ENCODE results near the gene LMLN. TPM values are rescaled to one million over a fixed set of nuclear protein-coding genes. Genes with fewer than 3 reads are reported as not detected.
"Not testable (repeated sequence)": the region's sequence is repeated elsewhere in the genome, so short reads cannot be mapped to it uniquely, and the experiment has no call there.

The LMLN gene
- total RNA-seq, 1 experiment from 2014 or later, result 2.8 TPM

DNA sequence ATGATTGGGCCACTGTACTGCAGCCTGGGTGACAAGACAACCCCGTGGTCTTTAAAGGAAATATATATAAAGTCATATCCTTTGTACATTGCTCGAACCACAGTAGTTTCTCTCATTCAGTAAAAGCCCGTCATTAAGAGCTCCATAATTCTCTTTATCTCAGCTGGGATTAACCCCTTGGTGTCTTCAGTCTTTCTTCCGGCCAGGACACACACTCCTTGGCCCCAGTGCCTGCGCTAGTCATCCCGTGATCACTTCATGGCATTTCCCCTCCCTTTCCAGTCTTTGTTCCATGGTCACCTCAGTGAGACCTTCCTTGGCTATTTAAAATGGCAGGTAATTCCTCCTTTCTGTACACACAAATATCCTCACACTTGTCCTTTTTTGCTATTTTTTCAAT is 6.7 kb upstream of the LMLN start:
- no peaks in the 10 kb centered on the region for H3K27me3 ChIP-seq (ENCODE audit: low read length)
- no peak overlapping the region for H3K4me3 ChIP-seq (ENCODE audit: low read length)
- H2AFZ ChIP-seq (ENCODE audit: low read length), result no peak overlapping the region
- H3K9me2 ChIP-seq (replicated peaks; ENCODE audit: insufficient read depth, low read length), result no peaks in the 10 kb centered on the region
- peaks cover 34% of the 10 kb centered on the region for H4K20me1 ChIP-seq (ENCODE audit: insufficient read depth, low read depth, low read length)
- H3K36me3 ChIP-seq (ENCODE audit: insufficient read depth, low read length), result peaks cover 56% of the 10 kb centered on the region
- H3K4me2 ChIP-seq (ENCODE audit: low read depth, low read length, poor library complexity, severe bottlenecking), result no peak overlapping the region
- H3K9me3 ChIP-seq (ENCODE audit: low read length), result no peaks in the 10 kb centered on the region
- H3K9ac ChIP-seq (ENCODE audit: low read length), result no peak overlapping the region
- H3K79me2 ChIP-seq (ENCODE audit: low read length), result peaks cover 40% of the 10 kb centered on the region
- no peak overlapping the region for H3K27ac ChIP-seq (ENCODE audit: low read length)
- DNase-seq, result no peak
- H3K4me1 ChIP-seq (ENCODE audit: low read length), result peaks cover 31% of the 10 kb centered on the region

DNA sequence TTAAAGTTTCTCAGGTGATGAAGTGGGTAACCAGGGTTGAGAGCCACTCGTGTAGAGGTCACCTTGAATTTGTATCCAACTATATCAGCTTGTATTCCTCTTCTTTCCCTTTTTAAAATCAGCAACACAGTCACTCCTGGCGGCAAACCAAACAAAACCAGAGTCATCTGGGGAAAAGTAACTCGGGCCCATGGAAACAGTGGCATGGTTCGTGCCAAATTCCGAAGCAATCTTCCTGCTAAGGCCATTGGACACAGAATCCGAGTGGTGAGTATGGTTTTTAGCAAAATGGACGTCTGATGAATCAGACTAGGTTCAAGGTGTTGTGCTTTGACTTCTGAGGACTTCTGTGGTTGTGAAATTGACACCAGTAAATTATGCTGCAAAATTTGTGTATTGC is 6.1 kb upstream of the LMLN start:
- peaks cover 56% of the 10 kb centered on the region for H3K36me3 ChIP-seq (ENCODE audit: insufficient read depth, low read length)
- H3K9ac ChIP-seq (ENCODE audit: low read length), result no peak overlapping the region
- peaks cover 40% of the 10 kb centered on the region for H3K79me2 ChIP-seq (ENCODE audit: low read length)
- no peak for DNase-seq
- H3K27ac ChIP-seq (ENCODE audit: low read length), result no peak overlapping the region
- H3K27me3 ChIP-seq (ENCODE audit: low read length), result no peaks in the 10 kb centered on the region
- no peaks in the 10 kb centered on the region for H3K9me3 ChIP-seq (ENCODE audit: low read length)
- H3K4me1 ChIP-seq (ENCODE audit: low read length), result peaks cover 32% of the 10 kb centered on the region
- no peaks in the 10 kb centered on the region for H3K9me2 ChIP-seq (replicated peaks; ENCODE audit: insufficient read depth, low read length)
- peaks cover 34% of the 10 kb centered on the region for H4K20me1 ChIP-seq (ENCODE audit: insufficient read depth, low read depth, low read length)
- no peak overlapping the region for H3K4me3 ChIP-seq (ENCODE audit: low read length)
- no peak overlapping the region for H2AFZ ChIP-seq (ENCODE audit: low read length)
- no peak overlapping the region for H3K4me2 ChIP-seq (ENCODE audit: low read depth, low read length, poor library complexity, severe bottlenecking)

DNA sequence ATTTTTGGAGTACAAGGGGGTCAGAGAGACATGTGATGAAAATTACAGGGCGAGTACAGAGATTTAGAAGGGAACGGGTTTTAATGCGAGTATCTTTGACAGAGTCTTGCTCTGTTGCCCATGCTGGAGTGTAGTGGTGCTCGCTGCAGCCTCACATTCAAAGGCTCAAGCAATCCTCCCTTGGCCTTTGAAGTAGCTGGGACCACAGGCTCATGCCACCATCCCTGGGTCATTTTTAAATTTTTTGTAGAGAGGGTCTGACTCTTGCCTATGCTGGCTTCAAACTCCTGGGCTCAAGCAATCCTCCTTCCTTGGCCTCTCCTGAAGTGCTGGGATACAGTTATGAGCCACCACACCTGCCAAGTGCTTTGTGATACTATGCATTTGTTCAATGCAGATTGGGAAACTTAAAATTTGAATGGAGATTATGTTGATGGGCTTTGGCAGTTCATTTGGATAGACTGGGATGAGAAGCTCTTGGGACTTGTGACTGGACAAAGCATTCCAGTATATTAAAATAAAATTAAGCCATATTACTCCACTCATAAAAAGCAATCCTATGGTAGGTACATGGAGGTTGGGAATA is 4.0 kb upstream of the LMLN start:
- DNase-seq, result no peak
- H3K9ac ChIP-seq (ENCODE audit: low read length), result no peak overlapping the region
- H3K27me3 ChIP-seq (ENCODE audit: low read length), result no peaks in the 10 kb centered on the region
- no peaks in the 10 kb centered on the region for H3K9me3 ChIP-seq (ENCODE audit: low read length)
- no peaks in the 10 kb centered on the region for H3K9me2 ChIP-seq (replicated peaks; ENCODE audit: insufficient read depth, low read length)
- no peak overlapping the region for H3K27ac ChIP-seq (ENCODE audit: low read length)
- H3K36me3 ChIP-seq (ENCODE audit: insufficient read depth, low read length), result peaks cover 52% of the 10 kb centered on the region
- H3K4me1 ChIP-seq (ENCODE audit: low read length), result peaks cover 38% of the 10 kb centered on the region
- peaks cover 30% of the 10 kb centered on the region for H3K79me2 ChIP-seq (ENCODE audit: low read length)
- no peak overlapping the region for H2AFZ ChIP-seq (ENCODE audit: low read length)
- peaks cover 27% of the 10 kb centered on the region for H4K20me1 ChIP-seq (ENCODE audit: insufficient read depth, low read depth, low read length)
- H3K4me2 ChIP-seq (ENCODE audit: low read depth, low read length, poor library complexity, severe bottlenecking), result no peak overlapping the region
- H3K4me3 ChIP-seq (ENCODE audit: low read length), result no peak overlapping the region

DNA sequence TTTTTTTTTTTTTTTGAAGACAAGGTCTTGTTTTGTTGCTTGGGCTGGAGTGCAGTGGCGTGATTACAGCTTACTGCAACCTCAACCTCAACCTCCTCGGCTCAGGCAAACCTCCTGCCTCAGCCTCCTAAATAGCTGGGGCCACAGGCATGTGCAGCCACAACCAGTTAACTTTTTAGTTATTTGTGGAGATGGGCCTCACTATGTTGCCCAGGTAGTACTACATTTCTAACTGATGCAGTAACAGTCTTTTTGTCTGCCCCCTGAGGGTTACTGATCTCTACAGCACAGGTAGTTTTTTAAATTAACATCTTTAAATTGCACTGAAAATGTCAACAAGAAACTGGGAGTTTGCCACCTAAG is 3.4 kb upstream of the LMLN start:
- Histone ChIP-seq H3K27me3 (ENCODE audit: low read length) (no peaks in the 10 kb centered on the region), H3K4me2 (ENCODE audit: low read depth, low read length, poor library complexity, severe bottlenecking) (no peak overlapping the region), H3K79me2 (ENCODE audit: low read length) (peaks cover 24% of the 10 kb centered on the region), H3K4me1 (ENCODE audit: low read length) (peaks cover 36% of the 10 kb centered on the region), H4K20me1 (ENCODE audit: insufficient read depth, low read depth, low read length) (peaks cover 21% of the 10 kb centered on the region), H3K4me3 (ENCODE audit: low read length) (no peak overlapping the region), H3K9ac (ENCODE audit: low read length) (no peak overlapping the region), H3K9me3 (ENCODE audit: low read length) (no peaks in the 10 kb centered on the region), H2AFZ (ENCODE audit: low read length) (no peak overlapping the region), H3K36me3 (ENCODE audit: insufficient read depth, low read length) (peaks cover 45% of the 10 kb centered on the region), H3K9me2 (replicated peaks; ENCODE audit: insufficient read depth, low read length) (no peaks in the 10 kb centered on the region), H3K27ac (ENCODE audit: low read length) (no peak overlapping the region)
- DNase-seq, result no peak

DNA sequence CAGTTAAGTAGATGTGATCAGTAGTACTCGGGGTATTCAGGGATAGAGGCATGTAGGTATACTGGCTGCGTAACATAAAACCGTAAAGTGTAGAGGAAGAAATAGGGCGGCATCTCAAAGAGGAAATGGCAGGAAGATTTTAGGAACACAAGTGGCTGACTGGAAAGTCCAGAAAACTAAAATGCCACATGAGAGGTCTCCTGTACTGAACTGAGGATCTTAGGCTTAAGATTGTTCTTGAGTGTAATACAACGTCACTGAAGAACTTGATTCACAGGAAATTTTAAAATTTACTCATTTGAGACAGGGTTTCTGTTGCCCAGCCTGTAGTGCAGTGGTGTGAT is 2.3 kb upstream of the LMLN start:
- Histone ChIP-seq H3K79me2 (ENCODE audit: low read length) (peaks cover 12% of the 10 kb centered on the region), H3K4me1 (ENCODE audit: low read length) (peaks cover 28% of the 10 kb centered on the region), H3K27ac (ENCODE audit: low read length) (no peak overlapping the region), H3K9me2 (replicated peaks; ENCODE audit: insufficient read depth, low read length) (no peaks in the 10 kb centered on the region), H2AFZ (ENCODE audit: low read length) (no peak overlapping the region), H3K9me3 (ENCODE audit: low read length) (no peaks in the 10 kb centered on the region), H3K9ac (ENCODE audit: low read length) (no peak overlapping the region), H4K20me1 (ENCODE audit: insufficient read depth, low read depth, low read length) (peaks cover 17% of the 10 kb centered on the region; the same call in 1 of the 2 replicates), H3K27me3 (ENCODE audit: low read length) (no peaks in the 10 kb centered on the region), H3K4me2 (ENCODE audit: low read depth, low read length, poor library complexity, severe bottlenecking) (no peak overlapping the region), H3K36me3 (ENCODE audit: insufficient read depth, low read length) (peaks cover 35% of the 10 kb centered on the region), H3K4me3 (ENCODE audit: low read length) (no peak overlapping the region)
- peak; percentile 61 for DNase-seq

DNA sequence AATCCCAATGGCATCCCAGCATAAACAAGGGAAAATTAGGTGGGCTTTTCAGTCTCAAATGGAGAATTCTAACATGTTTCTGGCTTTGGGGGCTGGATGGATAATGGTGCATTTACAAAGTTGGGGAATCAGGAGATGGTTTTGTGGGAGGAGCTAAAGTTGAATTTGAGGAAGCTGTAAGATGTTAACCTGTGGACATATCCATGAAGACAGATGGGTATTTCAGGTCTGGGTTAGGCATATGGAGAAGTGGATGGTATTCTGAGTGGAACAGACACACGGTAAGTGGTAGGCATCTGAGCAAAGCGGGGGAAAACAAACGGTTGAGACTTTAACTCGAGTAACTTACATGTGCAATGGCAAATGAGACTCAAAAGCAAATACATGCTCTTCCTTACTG is 1.7 kb upstream of the LMLN start:
- Histone ChIP-seq H3K9me2 (replicated peaks; ENCODE audit: insufficient read depth, low read length) (no peaks in the 10 kb centered on the region), H3K27me3 (ENCODE audit: low read length) (no peaks in the 10 kb centered on the region), H2AFZ (ENCODE audit: low read length) (no peak overlapping the region), H3K9me3 (ENCODE audit: low read length) (no peaks in the 10 kb centered on the region), H4K20me1 (ENCODE audit: insufficient read depth, low read depth, low read length) (peaks cover 11% of the 10 kb centered on the region; the same call in 1 of the 2 replicates), H3K4me2 (ENCODE audit: low read depth, low read length, poor library complexity, severe bottlenecking) (peak overlapping the region; percentile 90), H3K79me2 (ENCODE audit: low read length) (peaks cover 6% of the 10 kb centered on the region), H3K4me1 (ENCODE audit: low read length) (peaks cover 28% of the 10 kb centered on the region), H3K9ac (ENCODE audit: low read length) (no peak overlapping the region), H3K4me3 (ENCODE audit: low read length) (no peak overlapping the region), H3K27ac (ENCODE audit: low read length) (no peak overlapping the region), H3K36me3 (ENCODE audit: insufficient read depth, low read length) (peaks cover 30% of the 10 kb centered on the region)
- no peak for DNase-seq

DNA sequence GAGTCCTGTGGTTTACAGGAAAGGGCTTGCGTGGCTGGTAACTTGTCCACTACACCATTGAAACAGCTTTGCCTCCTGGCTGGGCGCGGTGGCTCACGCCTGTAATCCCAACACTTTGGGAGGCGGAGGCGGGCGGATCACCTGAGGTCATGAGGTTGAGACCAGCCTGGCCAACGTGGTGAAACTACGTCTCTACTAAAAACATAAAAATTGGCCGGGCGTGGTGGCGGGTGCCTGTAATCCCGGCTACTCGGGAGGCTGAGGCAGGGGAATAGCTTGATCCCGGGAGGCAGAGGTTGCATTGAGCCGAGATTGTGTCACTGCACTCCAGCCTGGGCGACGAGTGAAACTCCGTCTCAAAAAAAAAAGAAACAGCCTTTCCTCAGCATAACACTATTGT is 1.2 kb upstream of the LMLN start:
- H3K27me3 ChIP-seq (ENCODE audit: low read length); DNase-seq; H4K20me1 ChIP-seq (ENCODE audit: insufficient read depth, low read depth, low read length); H3K9me2 ChIP-seq (replicated peaks; ENCODE audit: insufficient read depth, low read length); H3K79me2 ChIP-seq (ENCODE audit: low read length); H3K27ac ChIP-seq (ENCODE audit: low read length); H3K9me3 ChIP-seq (ENCODE audit: low read length); H2AFZ ChIP-seq (ENCODE audit: low read length): not testable (repeated sequence)
- H3K36me3 ChIP-seq (ENCODE audit: insufficient read depth, low read length), result peaks cover 25% of the 10 kb centered on the region
- peaks cover 28% of the 10 kb centered on the region for H3K4me1 ChIP-seq (ENCODE audit: low read length)
- H3K4me3 ChIP-seq (ENCODE audit: low read length), result peak overlapping the region; percentile 76
- H3K4me2 ChIP-seq (ENCODE audit: low read depth, low read length, poor library complexity, severe bottlenecking), result peak overlapping the region; percentile 90
- peak overlapping the region; percentile 67; the same call in 1 of the 2 replicates for H3K9ac ChIP-seq (ENCODE audit: low read length)

DNA sequence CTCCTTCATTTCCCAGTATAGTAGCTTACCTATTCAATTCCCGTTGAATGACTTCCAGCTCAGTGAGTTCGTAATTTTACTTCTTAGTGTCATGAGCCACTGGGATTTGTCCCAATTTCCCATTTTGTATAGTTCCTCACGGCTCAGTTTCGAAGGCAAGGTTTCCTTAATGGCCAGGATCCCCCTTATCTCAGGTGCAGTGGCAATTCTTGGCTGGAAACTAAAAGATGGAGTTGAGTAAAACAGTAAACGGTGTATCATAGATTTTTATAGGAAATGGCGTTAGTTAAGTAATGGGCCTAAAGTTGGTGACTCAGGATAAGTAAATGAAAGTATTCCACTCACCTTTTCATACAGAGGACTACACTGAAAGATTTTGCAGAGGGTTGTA is 522 bp upstream of the LMLN start:
- Histone ChIP-seq H2AFZ (ENCODE audit: low read length) (peak overlapping the region; percentile 61), H3K4me1 (ENCODE audit: low read length) (peaks cover 28% of the 10 kb centered on the region), H3K27me3 (ENCODE audit: low read length) (no peaks in the 10 kb centered on the region), H3K9ac (ENCODE audit: low read length) (peak overlapping the region; percentile 67), H3K4me3 (ENCODE audit: low read length) (peak overlapping the region; percentile 76), H3K79me2 (ENCODE audit: low read length) (no peaks in the 10 kb centered on the region), H3K4me2 (ENCODE audit: low read depth, low read length, poor library complexity, severe bottlenecking) (peak overlapping the region; percentile 90), H3K27ac (ENCODE audit: low read length) (no peak overlapping the region), H4K20me1 (ENCODE audit: insufficient read depth, low read depth, low read length) (no peaks in the 10 kb centered on the region), H3K9me2 (replicated peaks; ENCODE audit: insufficient read depth, low read length) (no peaks in the 10 kb centered on the region), H3K36me3 (ENCODE audit: insufficient read depth, low read length) (peaks cover 19% of the 10 kb centered on the region; the same call in 1 of the 2 replicates), H3K9me3 (ENCODE audit: low read length) (no peaks in the 10 kb centered on the region)
- no peak for DNase-seq
